ENCODE results near the gene SLC29A3. TPM values are rescaled to one million over a fixed set of nuclear protein-coding genes. Genes with fewer than 3 reads are reported as not detected.

The SLC29A3 gene
- total and polyA plus RNA-seq, 2 experiments from 2014 or later, result 10.3 to 12.3 TPM

- TF ChIP-seq ZNF462 (CRISPR knock-in tag; IDR thresholded peaks at IDR 0.05), result no peak
- TF ChIP-seq, protein P1, sequence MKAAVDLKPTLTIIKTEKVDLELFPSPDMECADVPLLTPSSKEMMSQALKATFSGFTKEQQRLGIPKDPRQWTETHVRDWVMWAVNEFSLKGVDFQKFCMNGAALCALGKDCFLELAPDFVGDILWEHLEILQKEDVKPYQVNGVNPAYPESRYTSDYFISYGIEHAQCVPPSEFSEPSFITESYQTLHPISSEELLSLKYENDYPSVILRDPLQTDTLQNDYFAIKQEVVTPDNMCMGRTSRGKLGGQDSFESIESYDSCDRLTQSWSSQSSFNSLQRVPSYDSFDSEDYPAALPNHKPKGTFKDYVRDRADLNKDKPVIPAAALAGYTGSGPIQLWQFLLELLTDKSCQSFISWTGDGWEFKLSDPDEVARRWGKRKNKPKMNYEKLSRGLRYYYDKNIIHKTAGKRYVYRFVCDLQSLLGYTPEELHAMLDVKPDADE (IDR thresholded peaks at IDR 0.05), result no peak
Observed at GRCh38 chr10:71294856-71295255, 24.2 kb upstream of the SLC29A3 start (continued).

GRCh38 chr10:71295641-71296040 is 23.4 kb upstream of the SLC29A3 start:
- Histone ChIP-seq H3K4me3 (no peak overlapping the region), H3K4me2 (no peak overlapping the region), H3K27me3 (ENCODE audit: insufficient read depth) (no peaks in the 10 kb centered on the region), H3K27ac (ENCODE audit: low read depth) (no peak overlapping the region), H3F3A (replicated peaks; ENCODE audit: low read depth) (no peaks in the 10 kb centered on the region), H2AFZ (no peak overlapping the region), H3K4me1 (ENCODE audit: insufficient read depth) (no peaks in the 10 kb centered on the region), H3K79me2 (replicated peaks; ENCODE audit: insufficient read depth) (no peaks in the 10 kb centered on the region), H4K20me1 (replicated peaks; ENCODE audit: insufficient read depth) (peaks cover 4% of the 10 kb centered on the region; the same call in 1 of the 2 replicates), H3K9me2 (ENCODE audit: insufficient read depth) (no peaks in the 10 kb centered on the region), H3K36me3 (ENCODE audit: insufficient read depth) (no peaks in the 10 kb centered on the region; the same call in 1 of the 2 replicates)
- Mint-ChIP-seq H3K36me3 (ENCODE audit: low read depth) (peaks cover 48% of the 10 kb centered on the region), H3K4me3 (no peak overlapping the region), H3K27me3 (ENCODE audit: insufficient read depth, low read depth, poor library complexity) (no peaks in the 10 kb centered on the region), H3K4me1 (no peaks in the 10 kb centered on the region), H3K9me3 (no peaks in the 10 kb centered on the region), H3K27ac (no peak overlapping the region)
- DNase-seq (ENCODE audit: low spot score) (no peak), ATAC-seq (no peak)
- no peak for TF ChIP-seq ZNF462 (CRISPR knock-in tag; IDR thresholded peaks at IDR 0.05)
- no peak for TF ChIP-seq POLR2AphosphoS5 (IDR thresholded peaks at IDR 0.05; ENCODE audit: low read depth)
- TF ChIP-seq JUNB (IDR thresholded peaks at IDR 0.05; ENCODE audit: unreplicated experiment), result no peak
- TF ChIP-seq EZH2phosphoT487 (IDR thresholded peaks at IDR 0.05; ENCODE audit: unreplicated experiment), result no peak
- TF ChIP-seq, protein P2, sequence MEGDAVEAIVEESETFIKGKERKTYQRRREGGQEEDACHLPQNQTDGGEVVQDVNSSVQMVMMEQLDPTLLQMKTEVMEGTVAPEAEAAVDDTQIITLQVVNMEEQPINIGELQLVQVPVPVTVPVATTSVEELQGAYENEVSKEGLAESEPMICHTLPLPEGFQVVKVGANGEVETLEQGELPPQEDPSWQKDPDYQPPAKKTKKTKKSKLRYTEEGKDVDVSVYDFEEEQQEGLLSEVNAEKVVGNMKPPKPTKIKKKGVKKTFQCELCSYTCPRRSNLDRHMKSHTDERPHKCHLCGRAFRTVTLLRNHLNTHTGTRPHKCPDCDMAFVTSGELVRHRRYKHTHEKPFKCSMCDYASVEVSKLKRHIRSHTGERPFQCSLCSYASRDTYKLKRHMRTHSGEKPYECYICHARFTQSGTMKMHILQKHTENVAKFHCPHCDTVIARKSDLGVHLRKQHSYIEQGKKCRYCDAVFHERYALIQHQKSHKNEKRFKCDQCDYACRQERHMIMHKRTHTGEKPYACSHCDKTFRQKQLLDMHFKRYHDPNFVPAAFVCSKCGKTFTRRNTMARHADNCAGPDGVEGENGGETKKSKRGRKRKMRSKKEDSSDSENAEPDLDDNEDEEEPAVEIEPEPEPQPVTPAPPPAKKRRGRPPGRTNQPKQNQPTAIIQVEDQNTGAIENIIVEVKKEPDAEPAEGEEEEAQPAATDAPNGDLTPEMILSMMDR (conservative IDR thresholded peaks at IDR 0.05; ENCODE audit: low read depth in 2 of 2), result no peak
- TF ChIP-seq EZH2 (IDR thresholded peaks at IDR 0.05; ENCODE audit: low read depth, unreplicated experiment), result no peak

All from GM23338 (cell line).